MM.1S (cell line): ENCODE measurements around the gene XAGE3.

Experiments used
- EZH2 ChIP-seq: fragments of 300-600 bp; sonication (generic); optimal IDR thresholded peaks from 2 replicates; pipeline ENCODE3; 2017; ENCODE audit warnings: low read depth, mild to moderate bottlenecking, antibody characterized with exemption, low read length, mixed read lengths
- EZH2phosphoT487 ChIP-seq: fragments of 300-600 bp; sonication (generic); IDR thresholded peaks from 2 replicates; pipeline ENCODE4 v1.6.1; 2018; ENCODE audit warnings: antibody characterized with exemption, low read length
- TF ChIP-seq, protein P1 (sequence below): fragments of 300-600 bp; sonication (generic); IDR thresholded peaks from 2 replicates; pipeline ENCODE4 v1.5.1; 2016; ENCODE audit warnings: antibody characterized with exemption, low read length, mixed read lengths

DNA sequence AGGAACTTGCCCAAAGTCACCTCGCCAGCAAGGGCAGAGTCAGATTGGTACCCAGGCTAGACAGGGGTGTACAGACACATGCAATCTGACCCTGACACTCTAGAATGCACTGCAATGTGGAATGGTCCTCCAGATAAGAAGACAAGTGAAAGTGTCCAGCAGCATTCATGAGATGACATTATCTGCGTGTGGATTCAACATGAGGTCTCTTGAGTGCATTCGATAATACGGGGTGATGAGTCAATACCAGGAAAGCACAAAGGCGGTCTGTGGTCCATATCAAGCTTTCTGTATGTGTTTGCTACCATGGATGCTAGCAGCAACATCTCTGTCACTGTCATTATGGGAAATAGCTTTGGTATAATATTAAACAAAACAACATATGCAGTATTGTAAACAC is 6.8 kb upstream of the XAGE3 start:
- TF ChIP-seq, protein P1, sequence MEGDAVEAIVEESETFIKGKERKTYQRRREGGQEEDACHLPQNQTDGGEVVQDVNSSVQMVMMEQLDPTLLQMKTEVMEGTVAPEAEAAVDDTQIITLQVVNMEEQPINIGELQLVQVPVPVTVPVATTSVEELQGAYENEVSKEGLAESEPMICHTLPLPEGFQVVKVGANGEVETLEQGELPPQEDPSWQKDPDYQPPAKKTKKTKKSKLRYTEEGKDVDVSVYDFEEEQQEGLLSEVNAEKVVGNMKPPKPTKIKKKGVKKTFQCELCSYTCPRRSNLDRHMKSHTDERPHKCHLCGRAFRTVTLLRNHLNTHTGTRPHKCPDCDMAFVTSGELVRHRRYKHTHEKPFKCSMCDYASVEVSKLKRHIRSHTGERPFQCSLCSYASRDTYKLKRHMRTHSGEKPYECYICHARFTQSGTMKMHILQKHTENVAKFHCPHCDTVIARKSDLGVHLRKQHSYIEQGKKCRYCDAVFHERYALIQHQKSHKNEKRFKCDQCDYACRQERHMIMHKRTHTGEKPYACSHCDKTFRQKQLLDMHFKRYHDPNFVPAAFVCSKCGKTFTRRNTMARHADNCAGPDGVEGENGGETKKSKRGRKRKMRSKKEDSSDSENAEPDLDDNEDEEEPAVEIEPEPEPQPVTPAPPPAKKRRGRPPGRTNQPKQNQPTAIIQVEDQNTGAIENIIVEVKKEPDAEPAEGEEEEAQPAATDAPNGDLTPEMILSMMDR = no peak
- TF ChIP-seq EZH2phosphoT487 = no peak
- TF ChIP-seq EZH2 = no peak
